SJSA1 (cell line): ENCODE data around the gene YPEL5. TPM values are rescaled to one million over a fixed set of nuclear protein-coding genes. Genes with fewer than 3 reads are reported as not detected.
"Not testable (repeated sequence)": the region's sequence is repeated elsewhere in the genome, so short reads cannot be mapped to it uniquely, and the experiment has no call there.

Source experiments
- DNase-seq, 2 experiments: peaks; one replicate each; pipeline ENCODE4 v3.0.0-alpha.2; 2015 to 2020; ENCODE audit warnings: low spot score in 2 of 2, low read depth in 1 of 2
- H3K27ac ChIP-seq: fragments of 250-450 bp; sonication (Bioruptor Pico); 2 replicates; pipeline ENCODE4 v1.5.1; 2020; ENCODE audit warnings: mild to moderate bottlenecking, moderate library complexity
- H3K27me3 ChIP-seq: fragments of 250-450 bp; sonication (Bioruptor Pico); replicated peaks from 2 replicates; pipeline ENCODE4 v1.5.1; 2020; ENCODE audit warnings: mild to moderate bottlenecking, moderate library complexity
- H3K36me3 ChIP-seq: fragments of 250-450 bp; sonication (Bioruptor Pico); 2 replicates; pipeline ENCODE4 v1.5.1; 2020; ENCODE audit warnings: mild to moderate bottlenecking
- H3K4me1 ChIP-seq: fragments of 250-450 bp; sonication (Bioruptor Pico); replicated peaks from 2 replicates; pipeline ENCODE4 v1.6.1; 2021; ENCODE audit warnings: mild to moderate bottlenecking
- H3K4me3 ChIP-seq: fragments of 250-450 bp; sonication (Bioruptor Pico); 2 replicates; pipeline ENCODE4 v1.5.1; 2020; ENCODE audit warnings: mild to moderate bottlenecking
- H3K9me3 ChIP-seq: fragments of 250-450 bp; sonication (Bioruptor Pico); replicated peaks from 2 replicates; pipeline ENCODE4 v1.5.1; 2020; ENCODE audit warnings: mild to moderate bottlenecking
- total RNA-seq: library from RNA; depleted of rRNA; stranded (reverse); fragments of >200 nt; shearing (Covaris generic); gene quantifications from 2 replicates; pipeline ENCODE4 v1.2.3, GENCODE V29; 2014

YPEL5 gene
- total RNA-seq, 1 experiment from 2014 or later, result 44.9 TPM

GRCh38 chr2:30115141-30115980 lies 31.4 kb upstream of the YPEL5 start:
- no peaks in the 10 kb centered on the region for H3K36me3 ChIP-seq
- peaks cover 4% of the 10 kb centered on the region; the same call in 1 of the 2 replicates for H3K27me3 ChIP-seq
- peaks cover 24% of the 10 kb centered on the region for H3K4me1 ChIP-seq
- no peaks in the 10 kb centered on the region for H3K9me3 ChIP-seq
- DNase-seq, result peak; percentile 54 to 77
- H3K4me3 ChIP-seq, result no peak overlapping the region
- H3K27ac ChIP-seq, result no peak overlapping the region

- Histone ChIP-seq H3K36me3 (no peaks in the 10 kb centered on the region), H3K4me1 (peaks cover 24% of the 10 kb centered on the region), H3K27me3 (peaks cover 4% of the 10 kb centered on the region; the same call in 1 of the 2 replicates), H3K27ac (no peak overlapping the region), H3K9me3 (no peaks in the 10 kb centered on the region), H3K4me3 (no peak overlapping the region)
- no peak for DNase-seq
Observed at GRCh38 chr2:30115981-30116285, 30.9 kb upstream of the YPEL5 start.

- no peak overlapping the region for H3K4me3 ChIP-seq
- no peak overlapping the region for H3K27ac ChIP-seq
- H3K4me1 ChIP-seq, result no peaks in the 10 kb centered on the region
- peaks cover 16% of the 10 kb centered on the region for H3K27me3 ChIP-seq
- no peaks in the 10 kb centered on the region for H3K9me3 ChIP-seq
- DNase-seq, result no peak
- H3K36me3 ChIP-seq, result no peaks in the 10 kb centered on the region
Observed at GRCh38 chr2:30122362-30122761, 24.4 kb upstream of the YPEL5 start.

- Histone ChIP-seq H3K9me3 (no peaks in the 10 kb centered on the region; the same call in 1 of the 2 replicates), H3K4me1 (no peaks in the 10 kb centered on the region), H3K27ac (no peak overlapping the region), H3K36me3 (no peaks in the 10 kb centered on the region), H3K4me3 (no peak overlapping the region), H3K27me3 (peaks cover 12% of the 10 kb centered on the region)
- DNase-seq, result no peak
Observed at GRCh38 chr2:30127016-30127893, 19.6 kb upstream of the YPEL5 start.

GRCh38 chr2:30134582-30134981 lies 12.2 kb upstream of the YPEL5 start:
- no peak overlapping the region for H3K4me3 ChIP-seq
- H3K9me3 ChIP-seq, result no peaks in the 10 kb centered on the region
- no peaks in the 10 kb centered on the region for H3K4me1 ChIP-seq
- H3K27me3 ChIP-seq, result peaks cover 14% of the 10 kb centered on the region; the same call in 1 of the 2 replicates
- no peak for DNase-seq
- H3K36me3 ChIP-seq, result no peaks in the 10 kb centered on the region
- no peak overlapping the region for H3K27ac ChIP-seq

- H3K4me1 ChIP-seq, result no peaks in the 10 kb centered on the region
- no peaks in the 10 kb centered on the region for H3K9me3 ChIP-seq
- no peak for DNase-seq
- H3K27ac ChIP-seq, result no peak overlapping the region
- H3K4me3 ChIP-seq, result no peak overlapping the region
- peaks cover 22% of the 10 kb centered on the region; the same call in 1 of the 2 replicates for H3K27me3 ChIP-seq
- no peaks in the 10 kb centered on the region for H3K36me3 ChIP-seq
Observed at GRCh38 chr2:30135541-30135940, 11.3 kb upstream of the YPEL5 start.

GRCh38 chr2:30136764-30137444 lies 9.9 kb upstream of the YPEL5 start:
- H3K27me3 ChIP-seq, result peaks cover 22% of the 10 kb centered on the region
- no peak for DNase-seq
- H3K4me1 ChIP-seq, result no peaks in the 10 kb centered on the region
- H3K4me3 ChIP-seq, result no peak overlapping the region
- no peak overlapping the region for H3K27ac ChIP-seq
- H3K9me3 ChIP-seq, result no peaks in the 10 kb centered on the region
- no peaks in the 10 kb centered on the region for H3K36me3 ChIP-seq

- Histone ChIP-seq H3K27ac (no peak overlapping the region), H3K36me3 (no peaks in the 10 kb centered on the region), H3K4me1 (no peaks in the 10 kb centered on the region), H3K4me3 (no peak overlapping the region), H3K27me3 (peaks cover 22% of the 10 kb centered on the region), H3K9me3 (no peaks in the 10 kb centered on the region)
- no peak for DNase-seq
Observed at GRCh38 chr2:30139131-30139870, 7.5 kb upstream of the YPEL5 start.

- Histone ChIP-seq H3K4me1 (peaks cover 5% of the 10 kb centered on the region), H3K27ac (no peak overlapping the region), H3K9me3 (no peaks in the 10 kb centered on the region), H3K27me3 (peaks cover 30% of the 10 kb centered on the region), H3K36me3 (no peaks in the 10 kb centered on the region), H3K4me3 (no peak overlapping the region)
- no peak for DNase-seq
Observed at GRCh38 chr2:30141136-30141535, 5.7 kb upstream of the YPEL5 start.

- H3K9me3 ChIP-seq, result no peaks in the 10 kb centered on the region; the same call in 1 of the 2 replicates
- DNase-seq, result no peak
- H3K4me3 ChIP-seq, result no peak overlapping the region
- H3K4me1 ChIP-seq, result peaks cover 14% of the 10 kb centered on the region
- H3K27ac ChIP-seq, result no peak overlapping the region
- peaks cover 19% of the 10 kb centered on the region for H3K27me3 ChIP-seq
- H3K36me3 ChIP-seq, result peaks cover 16% of the 10 kb centered on the region
Observed at GRCh38 chr2:30144260-30144659, 2.5 kb upstream of the YPEL5 start.

GRCh38 chr2:30144951-30145350 lies 1.9 kb upstream of the YPEL5 start:
- not testable (repeated sequence) for H3K4me3 ChIP-seq, H3K9me3 ChIP-seq, DNase-seq, H3K27ac ChIP-seq
- peaks cover 17% of the 10 kb centered on the region for H3K27me3 ChIP-seq
- peaks cover 17% of the 10 kb centered on the region for H3K36me3 ChIP-seq
- H3K4me1 ChIP-seq, result peaks cover 21% of the 10 kb centered on the region

GRCh38 chr2:30145826-30146336 lies 926 bp upstream of the YPEL5 start:
- peaks cover 22% of the 10 kb centered on the region for H3K36me3 ChIP-seq
- peaks cover 22% of the 10 kb centered on the region for H3K4me1 ChIP-seq
- no peak for DNase-seq
- H3K27ac ChIP-seq, result no peak overlapping the region
- H3K4me3 ChIP-seq, result peak overlapping the region; percentile 97
- H3K9me3 ChIP-seq, result no peaks in the 10 kb centered on the region; the same call in 1 of the 2 replicates
- H3K27me3 ChIP-seq, result peaks cover 11% of the 10 kb centered on the region

- peak overlapping the region; percentile 87 for H3K27ac ChIP-seq
- H3K27me3 ChIP-seq, result peaks cover 11% of the 10 kb centered on the region
- H3K4me3 ChIP-seq, result peak overlapping the region; percentile 97
- H3K36me3 ChIP-seq, result peaks cover 22% of the 10 kb centered on the region
- peaks cover 22% of the 10 kb centered on the region for H3K4me1 ChIP-seq
- no peaks in the 10 kb centered on the region; the same call in 1 of the 2 replicates for H3K9me3 ChIP-seq
- DNase-seq, result no peak
Observed at GRCh38 chr2:30147196-30147714, 448 bp downstream of the YPEL5 start.
